Anterior cingulate cortex (tissue), 58 donors: ENCODE results near the gene ZNF853.
A peak's percentile ranks its signal among the peaks of the same experiment; 100 is the strongest.

Source experiments
- DNase-seq, 58 donors: peaks; one replicate each; lab custom pipeline; 2025; lab: John Stamatoyannopoulos, UW

The ZNF853 gene

GRCh38 chr7:6604458-6604857, 11.0 kb upstream of the ZNF853 start:
- peak in 1 of 58 donors; percentile 2 for DNase-seq

- no peak for DNase-seq
These were observed 8.4 kb upstream of the ZNF853 start for GRCh38 chr7:6606866-6607583.

- no peak for DNase-seq
These were observed 7.8 kb upstream of the ZNF853 start for GRCh38 chr7:6607651-6608051.

GRCh38 chr7:6608081-6608480, 7.3 kb upstream of the ZNF853 start:
- DNase-seq = no peak

- no peak for DNase-seq
These were observed 6.6 kb upstream of the ZNF853 start for GRCh38 chr7:6608794-6609193.

GRCh38 chr7:6612819-6613218, 2.6 kb upstream of the ZNF853 start:
- no peak for DNase-seq

- DNase-seq = no peak
These were observed 1.7 kb upstream of the ZNF853 start for GRCh38 chr7:6613706-6614105.

GRCh38 chr7:6615723-6616555, 529 bp downstream of the ZNF853 start:
- peak in 3 of 58 donors; percentile 3 to 23 (median 14) for DNase-seq

GRCh38 chr7:6616854-6617643, 1.6 kb downstream of the ZNF853 start:
- DNase-seq = no peak

GRCh38 chr7:6618621-6619020, 3.2 kb downstream of the ZNF853 start:
- no peak for DNase-seq

GRCh38 chr7:6619961-6620360, 4.6 kb downstream of the ZNF853 start:
- DNase-seq = no peak

GRCh38 chr7:6621195-6622133, 6.1 kb downstream of the ZNF853 start:
- no peak for DNase-seq

- no peak for DNase-seq
These were observed 6.8 kb downstream of the ZNF853 start for GRCh38 chr7:6622134-6622710.

- DNase-seq = no peak
These were observed 8.3 kb downstream of the ZNF853 start for GRCh38 chr7:6623589-6624245.

GRCh38 chr7:6624246-6624611, 8.8 kb downstream of the ZNF853 start:
- no peak for DNase-seq

- no peak for DNase-seq
These were observed 12.6 kb downstream of the ZNF853 start for GRCh38 chr7:6628045-6628444.

- no peak for DNase-seq
These were observed 14.8 kb downstream of the ZNF853 start for GRCh38 chr7:6630007-6630849.

GRCh38 chr7:6631605-6632004, 16.2 kb downstream of the ZNF853 start:
- DNase-seq = peak in 1 of 58 donors; percentile 18
